Measurements from ENCODE around the gene UGCG. TPM values are rescaled to one million over a fixed set of nuclear protein-coding genes. Genes with fewer than 3 reads are reported as not detected.
A peak's percentile ranks its signal among the peaks of the same experiment; 100 is the strongest.

The UGCG gene
- total RNA-seq, 1 donor: 70.9 TPM

DNA sequence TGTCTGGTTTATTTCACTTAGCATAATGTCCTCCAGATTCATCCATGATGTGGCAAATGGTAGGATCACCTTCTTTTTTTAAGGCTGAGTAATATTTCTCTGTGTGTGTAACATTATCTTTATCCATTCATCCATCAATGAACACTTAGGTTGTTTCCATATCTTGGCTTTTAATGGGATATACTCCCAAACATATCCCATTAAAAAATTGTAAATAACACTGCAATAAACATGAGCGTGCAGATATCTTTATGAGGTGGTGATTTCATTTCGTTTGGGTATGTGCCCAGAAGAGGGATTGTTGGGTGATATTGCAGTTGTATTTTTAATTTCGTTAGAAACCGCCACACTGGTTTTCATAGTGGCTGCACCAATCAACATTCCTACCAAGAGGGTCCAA lies 36.2 kb upstream of the UGCG start:
- H3K4me3 ChIP-seq (ENCODE audit: low read depth, low read length): no peak overlapping the region
- no peak for DNase-seq (ENCODE audit: low read depth)
- TF ChIP-seq, protein P1, sequence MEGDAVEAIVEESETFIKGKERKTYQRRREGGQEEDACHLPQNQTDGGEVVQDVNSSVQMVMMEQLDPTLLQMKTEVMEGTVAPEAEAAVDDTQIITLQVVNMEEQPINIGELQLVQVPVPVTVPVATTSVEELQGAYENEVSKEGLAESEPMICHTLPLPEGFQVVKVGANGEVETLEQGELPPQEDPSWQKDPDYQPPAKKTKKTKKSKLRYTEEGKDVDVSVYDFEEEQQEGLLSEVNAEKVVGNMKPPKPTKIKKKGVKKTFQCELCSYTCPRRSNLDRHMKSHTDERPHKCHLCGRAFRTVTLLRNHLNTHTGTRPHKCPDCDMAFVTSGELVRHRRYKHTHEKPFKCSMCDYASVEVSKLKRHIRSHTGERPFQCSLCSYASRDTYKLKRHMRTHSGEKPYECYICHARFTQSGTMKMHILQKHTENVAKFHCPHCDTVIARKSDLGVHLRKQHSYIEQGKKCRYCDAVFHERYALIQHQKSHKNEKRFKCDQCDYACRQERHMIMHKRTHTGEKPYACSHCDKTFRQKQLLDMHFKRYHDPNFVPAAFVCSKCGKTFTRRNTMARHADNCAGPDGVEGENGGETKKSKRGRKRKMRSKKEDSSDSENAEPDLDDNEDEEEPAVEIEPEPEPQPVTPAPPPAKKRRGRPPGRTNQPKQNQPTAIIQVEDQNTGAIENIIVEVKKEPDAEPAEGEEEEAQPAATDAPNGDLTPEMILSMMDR (IDR thresholded peaks at IDR 0.05; ENCODE audit: insufficient read depth, low read length): no peak

DNA sequence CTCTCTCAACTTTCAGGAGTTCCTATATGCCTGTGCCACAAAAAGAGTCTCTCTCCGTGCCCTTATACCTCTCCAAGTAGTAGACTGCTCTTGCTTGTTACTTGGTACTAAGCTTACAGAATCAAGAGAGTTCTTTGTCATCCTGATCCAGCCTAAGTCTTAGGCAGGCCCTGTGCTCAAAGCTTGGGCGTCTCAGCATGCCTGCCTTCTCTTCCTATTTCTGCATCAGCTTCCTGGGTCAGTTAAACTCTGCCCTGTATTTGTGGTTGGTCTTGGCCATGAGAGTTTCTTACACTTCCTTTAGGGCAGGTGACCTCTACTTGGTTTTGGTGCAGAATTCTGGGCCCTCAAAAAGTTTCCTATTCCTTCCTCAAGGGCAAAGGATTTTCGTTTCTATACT lies 33.0 kb upstream of the UGCG start:
- TF ChIP-seq, protein P1 (IDR thresholded peaks at IDR 0.05; ENCODE audit: insufficient read depth, low read length): no peak
- no peak overlapping the region for H3K4me3 ChIP-seq (ENCODE audit: low read depth, low read length)
- DNase-seq (ENCODE audit: low read depth): no peak

DNA sequence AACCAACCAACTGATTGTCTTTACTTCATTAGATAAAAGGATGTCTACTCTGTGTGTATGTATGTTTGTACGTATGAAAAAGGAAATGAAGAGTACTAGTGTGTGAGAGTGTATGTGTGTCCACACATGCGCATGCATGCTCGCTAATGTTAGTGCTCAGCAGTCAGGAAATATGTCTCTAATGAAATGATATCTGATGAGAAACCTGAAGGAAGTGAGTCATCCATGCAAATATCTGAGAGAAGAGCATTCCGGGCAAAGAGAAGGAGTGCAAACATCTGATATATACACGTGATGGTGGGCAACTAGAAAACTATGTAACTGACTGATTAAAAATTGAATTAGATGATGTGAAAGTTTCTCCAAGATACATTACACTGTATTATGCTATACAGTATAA lies 29.6 kb upstream of the UGCG start:
- TF ChIP-seq, protein P1 (IDR thresholded peaks at IDR 0.05; ENCODE audit: insufficient read depth, low read length): no peak
- H3K4me3 ChIP-seq (ENCODE audit: low read depth, low read length): no peak overlapping the region
- peak; percentile 34 for DNase-seq (ENCODE audit: low read depth)

DNA sequence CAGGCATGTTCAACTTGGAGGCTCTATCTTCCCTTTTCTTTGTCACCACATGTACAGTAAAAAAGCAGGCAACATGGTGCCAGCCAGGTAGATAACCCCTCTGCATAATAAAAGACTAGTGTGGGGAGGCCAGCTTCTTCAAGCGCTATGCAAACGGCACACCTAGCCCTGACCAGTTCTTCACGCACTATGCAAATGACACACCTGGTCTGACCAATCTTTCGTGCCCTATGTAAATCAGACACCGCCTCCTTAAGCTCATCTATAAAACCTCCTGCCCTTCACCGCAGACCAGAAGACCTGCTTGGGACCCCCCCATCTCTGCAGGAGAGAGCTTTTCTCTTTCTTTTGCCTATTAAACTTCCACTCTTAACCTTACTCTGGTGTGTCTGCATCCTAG lies 28.1 kb upstream of the UGCG start:
- TF ChIP-seq, protein P1 (IDR thresholded peaks at IDR 0.05; ENCODE audit: insufficient read depth, low read length): no peak
- no peak for DNase-seq (ENCODE audit: low read depth)
- H3K4me3 ChIP-seq (ENCODE audit: low read depth, low read length): no peak overlapping the region

DNA sequence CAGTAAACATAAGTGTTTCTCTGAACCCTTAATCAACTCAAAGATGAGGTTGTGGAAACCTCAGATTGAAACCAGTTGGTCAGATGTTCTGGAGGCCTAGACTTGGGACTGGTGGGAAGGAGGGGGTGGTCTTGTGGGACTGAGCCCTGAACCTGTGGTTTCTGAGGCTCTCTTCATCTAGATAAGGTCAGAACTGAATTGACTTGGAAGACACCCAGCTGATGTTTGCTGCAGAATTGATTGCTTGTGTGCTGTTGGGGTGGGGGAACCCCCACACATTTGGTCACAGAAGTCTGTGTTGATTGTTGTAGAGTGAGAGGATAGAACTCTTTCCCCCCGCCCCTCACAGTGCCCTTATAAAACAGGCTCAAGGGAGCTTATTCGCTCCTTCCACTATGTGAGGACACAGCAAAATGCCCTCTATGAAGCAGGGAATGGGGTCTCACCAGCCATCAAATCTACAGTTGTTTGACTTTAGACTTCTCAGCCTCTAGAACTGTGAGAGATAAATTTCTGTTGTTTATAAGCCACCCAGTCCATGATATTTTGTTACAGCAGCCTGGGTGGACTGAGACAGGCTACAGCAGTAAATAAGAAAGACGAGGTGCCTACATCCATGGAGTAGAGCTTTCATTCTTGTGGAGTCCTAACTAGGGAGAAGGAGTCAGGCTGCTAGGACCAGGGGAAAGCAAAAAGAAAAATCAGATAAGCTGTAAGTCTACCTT lies 25.7 kb upstream of the UGCG start:
- TF ChIP-seq, protein P1 (IDR thresholded peaks at IDR 0.05; ENCODE audit: insufficient read depth, low read length): no peak
- no peak for DNase-seq (ENCODE audit: low read depth)
- no peak overlapping the region for H3K4me3 ChIP-seq (ENCODE audit: low read depth, low read length)

DNA sequence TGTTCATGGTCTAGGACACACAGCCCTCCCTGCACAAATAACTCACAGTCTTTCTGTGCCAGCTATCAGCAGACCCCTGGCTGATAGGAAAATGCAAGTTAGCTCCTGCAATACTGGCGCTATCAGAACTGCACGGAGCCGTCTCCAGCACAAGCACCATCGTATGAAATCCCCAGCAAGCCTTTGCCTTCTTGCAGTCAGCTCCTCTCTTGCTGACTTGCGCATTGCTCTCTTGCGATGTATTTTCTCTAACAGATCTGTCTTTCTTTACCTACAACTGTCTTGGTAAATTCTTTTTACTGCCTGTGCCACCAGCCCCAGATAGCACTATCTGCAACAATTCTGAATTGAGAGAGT lies 25.1 kb upstream of the UGCG start:
- TF ChIP-seq, protein P1 (IDR thresholded peaks at IDR 0.05; ENCODE audit: insufficient read depth, low read length): no peak
- no peak overlapping the region for H3K4me3 ChIP-seq (ENCODE audit: low read depth, low read length)
- no peak for DNase-seq (ENCODE audit: low read depth)

DNA sequence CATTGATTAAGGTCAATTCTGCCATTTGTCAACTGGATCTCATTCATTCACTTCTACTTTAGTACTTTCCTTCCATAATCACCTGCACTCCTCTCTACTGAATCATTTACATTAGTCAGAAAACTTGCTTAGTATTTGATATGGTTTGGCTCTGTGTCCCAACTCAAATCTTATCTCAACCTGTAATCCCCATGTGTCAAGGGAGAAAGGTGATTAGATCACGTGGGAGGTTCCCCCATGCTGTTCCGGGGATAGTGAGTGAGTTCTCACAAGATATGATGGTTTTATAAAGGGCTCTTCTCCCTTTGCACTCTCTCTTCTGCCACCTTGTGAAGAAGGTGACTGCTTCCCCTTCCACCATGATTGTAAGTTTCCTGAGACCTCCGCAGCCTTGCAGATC lies 23.7 kb upstream of the UGCG start:
- H3K4me3 ChIP-seq (ENCODE audit: low read depth, low read length): no peak overlapping the region
- DNase-seq (ENCODE audit: low read depth): no peak

More for the DNA sequence above, 23.7 kb upstream of the UGCG start:
- TF ChIP-seq, protein P1 (IDR thresholded peaks at IDR 0.05; ENCODE audit: insufficient read depth, low read length): no peak
